DMS79 (cell line): ENCODE measurements around the gene PIH1D1.

ENCODE experiments used
- DNase-seq: peaks from one replicate; lab custom pipeline; 2025; lab: John Stamatoyannopoulos, UW

The PIH1D1 gene

GRCh38 chr19:49434907-49435583 is 16.6 kb downstream of the PIH1D1 start:
- no peak for DNase-seq

DNA sequence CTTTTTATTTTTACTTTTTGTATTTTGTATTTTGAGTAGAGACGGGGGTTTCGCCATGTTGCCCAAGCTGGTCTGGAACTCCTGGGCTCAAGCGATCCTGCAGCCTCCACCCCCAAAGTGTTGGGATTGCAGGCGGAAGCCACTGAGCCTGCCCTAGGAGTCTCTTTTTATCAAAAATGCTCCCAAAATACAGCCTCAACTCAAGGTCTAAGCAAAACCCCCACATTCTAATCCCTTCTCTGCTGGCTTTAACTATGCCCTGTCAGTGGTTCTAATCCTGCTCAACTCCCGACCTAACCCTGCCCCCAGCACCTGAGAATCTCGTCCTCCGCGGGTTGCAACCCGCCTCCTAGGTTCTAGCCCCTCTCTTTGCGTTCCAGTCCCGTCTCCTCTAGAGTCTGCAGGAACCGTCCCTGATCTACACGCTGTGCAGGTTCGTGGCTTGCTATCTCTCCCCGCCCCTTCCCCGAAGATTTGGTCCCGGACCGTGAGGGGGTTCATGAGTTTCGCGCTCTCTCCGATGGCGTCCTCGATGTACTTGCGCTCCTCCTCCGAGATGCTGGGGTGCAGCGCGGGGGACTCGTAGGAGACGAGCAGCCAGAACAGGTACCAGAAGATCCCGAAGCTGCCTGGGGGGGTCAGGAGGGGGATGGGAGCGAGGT is 18.2 kb downstream of the PIH1D1 start:
- DNase-seq, result no peak

DNA sequence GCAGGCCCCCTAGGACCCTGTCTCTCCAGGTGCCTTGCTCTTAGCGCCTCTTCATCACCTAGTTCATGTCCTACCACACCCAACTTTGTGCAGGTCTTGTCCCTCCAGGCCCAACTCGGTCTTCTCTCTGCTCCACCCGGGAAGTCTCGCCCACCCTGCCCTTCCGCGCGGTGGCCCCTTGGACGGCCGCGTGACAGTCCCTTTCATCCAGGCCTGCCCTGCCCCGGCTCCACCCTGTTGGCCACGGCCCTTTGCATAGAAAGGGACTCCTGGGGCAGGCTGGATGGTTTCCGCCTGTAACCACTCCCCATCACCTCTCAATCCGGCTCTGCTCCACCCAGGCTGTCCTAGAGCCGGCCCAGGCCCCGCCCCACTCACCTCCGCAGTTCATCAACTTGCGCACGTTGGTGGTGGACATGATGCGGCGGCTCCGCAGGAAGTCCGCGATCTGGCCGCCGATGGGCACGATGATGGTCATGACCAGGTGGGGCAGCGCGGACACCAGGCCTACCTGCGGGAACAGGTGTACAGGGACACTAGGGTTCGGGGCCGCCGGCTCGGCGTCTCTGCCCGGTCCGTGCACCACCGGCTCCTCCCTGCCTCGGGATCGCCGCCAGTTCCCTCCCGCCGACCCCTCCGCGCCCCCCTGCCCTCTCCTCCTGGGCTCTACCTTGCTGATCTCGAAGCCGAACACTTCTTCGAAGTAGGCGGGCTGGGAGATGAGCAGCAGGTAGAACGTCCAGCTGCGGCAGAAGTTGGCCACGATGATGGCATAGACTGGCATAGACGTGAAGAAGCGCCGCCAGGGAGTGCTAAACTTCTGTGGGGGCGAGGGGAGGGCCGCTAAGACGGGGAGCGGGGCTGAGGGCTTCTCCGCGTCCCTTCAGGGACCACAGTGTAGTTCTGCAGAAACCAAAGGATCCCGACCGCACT is 19.2 kb downstream of the PIH1D1 start:
- no peak for DNase-seq

DNA sequence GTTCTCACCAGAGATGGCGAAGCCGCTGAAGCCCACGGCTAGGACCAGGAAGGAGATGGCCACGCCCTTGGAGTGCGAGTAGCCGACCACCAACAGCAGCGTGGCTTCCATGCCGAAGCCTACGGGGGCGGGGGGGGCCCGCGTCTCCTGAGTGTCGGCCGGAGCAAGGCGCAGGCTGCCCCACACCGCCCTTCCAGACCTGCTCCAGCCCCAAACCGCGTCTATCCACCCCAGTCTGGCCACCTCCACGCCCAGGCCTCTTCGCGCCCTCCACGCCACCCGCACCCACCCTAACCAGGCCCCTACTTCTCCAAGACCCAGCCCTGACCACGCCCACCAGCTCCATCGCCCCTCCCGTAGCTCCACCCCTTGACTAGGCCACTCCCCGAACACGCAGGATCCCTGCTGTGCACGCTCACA is 20.3 kb downstream of the PIH1D1 start:
- DNase-seq, result no peak

- no peak for DNase-seq
Observed at GRCh38 chr19:49430678-49431329, 20.8 kb downstream of the PIH1D1 start.

- DNase-seq, result no peak
Observed at GRCh38 chr19:49430172-49430677, 21.4 kb downstream of the PIH1D1 start.

DNA sequence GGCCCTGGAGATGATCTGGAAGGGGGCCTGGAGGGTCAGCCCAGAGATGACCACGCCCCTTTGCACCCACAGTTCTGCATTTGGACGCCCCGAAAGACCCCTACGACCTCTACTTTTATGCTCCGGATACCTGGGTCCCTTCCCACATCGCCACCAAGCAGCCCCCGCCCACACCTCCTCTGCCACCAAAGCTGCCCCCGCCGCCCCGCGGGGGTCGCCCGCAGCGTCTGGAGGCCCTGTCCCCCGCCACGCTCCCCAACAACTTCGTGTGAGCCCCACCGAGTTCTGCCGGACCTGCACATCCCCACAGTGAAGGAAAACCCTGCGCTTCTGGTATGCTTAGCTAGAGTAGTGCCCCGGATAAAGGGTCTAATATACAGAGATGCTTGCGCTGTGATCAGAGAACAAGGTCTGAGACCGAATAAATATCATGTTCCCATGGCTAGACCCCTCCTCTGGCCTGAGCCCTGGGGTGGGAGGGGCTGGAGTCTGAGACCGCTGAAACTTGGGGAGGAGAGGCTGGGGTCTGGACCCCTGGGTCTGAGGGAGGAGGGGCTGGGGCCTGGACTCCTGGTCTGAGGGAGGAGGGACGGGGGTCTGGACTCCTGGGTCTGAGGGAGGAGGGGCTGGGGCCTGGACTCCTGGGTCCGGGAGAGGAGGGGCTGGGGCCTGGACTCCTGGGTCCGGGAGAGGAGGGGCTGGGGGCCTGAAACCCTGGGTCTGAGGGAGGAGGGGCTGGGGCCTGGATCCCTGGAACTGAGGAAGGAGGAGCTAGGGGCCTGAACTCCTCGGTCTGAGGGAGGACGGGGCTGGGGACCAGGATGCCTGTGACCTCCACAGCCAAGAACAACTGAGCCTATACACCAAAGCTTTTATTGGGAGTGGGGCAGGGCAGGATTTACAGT is 22.8 kb downstream of the PIH1D1 start:
- no peak for DNase-seq

GRCh38 chr19:49427855-49428546 is 23.6 kb downstream of the PIH1D1 start:
- DNase-seq, result no peak

DNA sequence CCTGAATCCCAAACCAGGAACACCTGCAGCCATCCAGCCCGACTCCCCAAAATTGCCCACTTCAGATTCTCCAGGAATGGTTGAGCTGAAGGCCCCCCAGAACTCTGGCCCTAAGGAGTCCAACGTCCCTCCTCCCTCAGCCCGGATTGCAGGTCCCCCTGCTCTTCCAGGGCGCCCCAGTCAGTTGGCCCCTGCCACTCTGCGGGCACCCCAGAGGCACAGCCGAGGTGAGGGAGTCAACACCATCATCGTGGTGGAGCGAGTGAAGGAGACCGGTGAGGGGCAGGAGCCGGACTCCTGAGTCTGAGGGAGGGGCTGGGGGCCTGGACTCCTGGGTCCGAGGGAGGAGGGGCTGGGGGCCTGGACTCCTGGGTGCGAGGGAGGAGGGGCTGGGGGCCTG is 24.3 kb downstream of the PIH1D1 start:
- DNase-seq, result no peak

DNA sequence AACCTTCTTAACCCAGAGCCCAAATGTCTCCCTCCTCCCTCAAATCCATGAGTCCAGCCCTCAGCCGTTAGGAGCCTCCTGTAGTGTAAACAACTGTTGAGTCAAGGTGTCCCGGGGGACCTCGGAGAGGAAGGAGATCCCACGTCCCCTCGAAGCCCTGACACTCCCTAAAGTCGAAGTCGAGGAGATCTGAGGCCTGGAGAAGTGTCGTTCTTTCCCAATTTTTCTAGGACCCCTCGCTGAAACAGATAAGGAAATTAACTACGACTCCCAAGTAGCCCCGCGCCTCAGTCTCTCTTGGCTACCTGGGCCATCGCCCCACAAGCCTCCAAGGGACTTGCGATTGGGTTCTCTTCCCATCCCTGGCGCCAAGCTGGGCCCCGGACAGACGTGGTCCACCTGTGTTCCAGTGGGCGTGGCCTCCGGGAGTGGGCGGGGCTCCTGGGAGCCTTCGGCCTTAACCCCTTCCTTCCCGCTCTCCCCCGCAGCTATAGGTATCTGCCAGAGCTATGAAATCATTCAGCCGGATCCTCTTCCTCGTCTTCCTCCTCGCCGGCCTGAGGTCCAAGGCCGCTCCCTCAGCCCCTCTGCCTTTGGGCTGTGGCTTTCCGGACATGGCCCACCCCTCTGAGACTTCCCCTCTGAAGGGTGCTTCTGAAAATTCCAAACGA is 25.6 kb downstream of the PIH1D1 start:
- peak; percentile 55 for DNase-seq

- DNase-seq, result peak; percentile 5
Observed at GRCh38 chr19:49425178-49425577, 26.4 kb downstream of the PIH1D1 start, which contains the start of gene GFY. TSS of gene GFY (plus strand) at chr19:49425388. CDS start at chr19:49426431, 1,043 bp downstream.

GRCh38 chr19:49423985-49424303 is 27.7 kb downstream of the PIH1D1 start:
- no peak for DNase-seq

DNA sequence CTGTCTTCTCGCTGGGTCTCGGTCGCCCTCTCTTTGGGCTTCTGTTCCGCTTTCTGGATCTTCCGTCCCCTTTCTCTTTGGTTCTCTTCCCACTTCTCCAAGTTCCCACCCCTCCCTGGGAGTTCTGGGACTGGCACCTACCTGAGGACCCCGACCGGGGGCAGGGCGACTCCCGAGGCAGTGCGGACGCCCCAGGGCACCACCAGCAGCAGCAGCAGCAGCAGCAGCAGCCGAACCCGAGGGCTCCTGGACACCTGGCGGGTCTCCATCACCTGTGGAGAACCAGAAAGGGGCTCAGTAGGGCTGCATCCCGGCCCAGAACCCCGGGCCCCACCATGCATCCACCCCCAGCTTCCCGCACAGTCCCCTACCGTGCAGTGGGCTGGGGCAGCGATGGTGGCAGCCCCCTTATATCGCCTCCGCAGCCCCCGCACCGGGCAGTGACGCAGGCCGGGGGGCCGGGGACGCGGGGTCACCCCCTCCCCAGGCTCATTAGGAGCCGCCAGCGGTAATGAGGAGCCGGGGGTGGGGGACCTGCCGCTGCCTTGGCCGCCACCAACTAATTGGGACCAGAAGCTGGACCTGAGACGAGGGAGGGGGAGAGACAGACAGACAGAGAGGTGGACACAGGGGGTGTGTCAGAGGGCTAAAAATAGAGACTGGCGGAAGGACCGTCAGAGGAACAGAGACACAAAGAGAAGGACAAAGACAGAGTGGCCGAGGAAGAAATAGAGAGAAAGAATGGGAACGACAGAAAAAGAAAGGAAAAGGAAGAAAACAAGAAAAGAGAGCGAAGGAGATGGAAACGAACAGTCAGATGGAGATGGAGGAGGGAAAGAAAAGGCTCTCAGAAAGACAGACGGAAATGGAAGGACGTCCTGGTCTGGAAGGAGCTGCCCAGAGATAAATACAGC is 28.3 kb downstream of the PIH1D1 start, which contains the start of gene PTH2:
Gene PTH2, minus strand, starts transcription at position 371 of the 914 bp plus-strand sequence. Its CDS starts 102 bp downstream, at position 269.
- DNase-seq, result no peak

- peak; percentile 52 for DNase-seq
Observed at GRCh38 chr19:49422407-49423070, 29.1 kb downstream of the PIH1D1 start.

GRCh38 chr19:49421878-49422202 is 29.8 kb downstream of the PIH1D1 start:
- DNase-seq, result no peak

DNA sequence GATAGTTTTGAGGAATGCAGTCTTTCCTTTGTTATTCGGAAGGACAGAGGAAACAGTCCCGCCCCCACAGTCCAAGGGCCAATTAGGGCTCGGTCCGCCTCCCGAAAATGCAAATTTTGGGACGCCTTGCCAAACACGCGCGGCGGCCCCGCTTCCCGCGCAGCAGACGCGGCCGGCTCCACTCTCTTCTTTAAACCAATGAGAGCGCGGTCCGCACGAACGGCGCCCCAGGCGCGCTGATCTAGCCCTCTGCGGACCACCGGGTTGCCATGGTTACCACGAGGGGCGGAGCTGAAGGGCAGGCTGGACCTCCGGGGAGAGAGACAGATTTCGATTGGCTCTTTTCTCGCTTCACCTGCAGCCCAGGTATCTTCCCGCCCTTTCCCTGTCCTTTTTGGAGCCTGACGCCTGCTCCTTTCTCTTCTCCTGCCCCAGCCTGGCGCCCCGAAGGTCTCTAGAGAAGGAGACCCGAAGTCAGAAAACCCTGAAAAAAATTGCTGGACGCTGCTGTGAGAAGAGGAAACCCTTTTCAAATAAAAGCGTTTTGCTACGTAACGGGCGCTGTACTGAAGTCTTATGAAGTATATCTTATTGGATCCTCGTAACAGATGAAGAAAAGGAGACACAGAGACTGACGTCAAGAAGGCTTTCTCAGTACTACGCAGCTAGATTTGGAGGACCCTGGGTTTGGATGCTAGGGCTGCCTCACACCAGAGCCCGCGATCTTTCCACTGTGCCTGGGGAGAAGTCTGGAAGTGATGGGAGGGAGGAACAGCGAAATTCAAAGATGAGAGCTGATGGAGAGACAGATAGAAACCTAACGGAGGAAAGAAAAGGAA is 30.4 kb downstream of the PIH1D1 start:
- DNase-seq, result peak; percentile 97

DNA sequence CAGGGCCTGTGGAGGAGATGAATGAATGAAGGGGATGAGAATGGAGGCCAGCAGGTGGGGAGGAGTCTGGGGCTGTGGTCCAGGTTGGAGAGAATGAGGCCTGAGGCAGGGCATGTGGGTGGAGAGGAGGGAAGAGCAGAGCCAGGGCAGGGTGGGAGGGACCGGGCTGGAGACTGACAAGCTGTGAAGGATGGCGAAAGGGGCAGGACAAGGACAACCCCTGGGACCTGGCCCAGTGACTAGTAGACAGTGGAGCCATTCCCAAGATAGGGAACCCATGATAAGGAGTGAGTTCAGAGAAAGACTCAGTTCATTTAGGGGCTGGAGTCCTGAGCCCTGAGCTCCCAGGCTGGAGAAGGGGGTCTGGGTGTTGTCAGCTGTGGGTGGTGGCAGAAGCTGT is 31.4 kb downstream of the PIH1D1 start:
- DNase-seq, result no peak
